ENCODE data around the gene PDLIM3.

GRCh38 chr4:185535612-185536410, 504 bp upstream of the PDLIM3 start:
- no peak; the same call in 1 of the 2 replicates for TF ChIP-seq CTCF (conservative IDR thresholded peaks at IDR 0.05)
- no peak for TF ChIP-seq ZFX (IDR thresholded peaks at IDR 0.05)

All from C4-2B (cell line).